ENCODE data around the gene DCAF8L1.

DCAF8L1 gene

DNA sequence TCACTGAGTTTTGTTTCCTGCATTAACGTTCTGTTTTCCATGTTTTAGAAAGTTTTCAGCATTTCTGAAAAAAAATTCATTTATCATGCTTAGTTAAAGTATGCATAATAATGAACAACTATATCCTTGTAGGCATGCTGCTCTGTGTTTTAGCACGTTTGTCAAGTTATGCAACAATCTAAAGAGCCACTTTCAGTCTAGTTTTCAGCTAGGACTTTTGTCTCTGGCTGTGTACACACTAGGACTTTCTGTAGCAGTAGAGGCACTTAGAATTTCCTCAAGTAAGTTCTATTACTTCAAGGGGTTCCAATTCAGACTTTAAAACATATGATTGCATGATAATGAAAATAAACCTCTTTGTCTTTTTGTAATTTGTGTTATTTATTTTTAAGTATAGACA is 12.4 kb downstream of the DCAF8L1 start:
- Histone ChIP-seq H3K9ac (ENCODE audit: low read length) (no peak overlapping the region), H4K8ac (ENCODE audit: low read depth, low read length) (no peak overlapping the region), H3K4me1 (ENCODE audit: control insufficient read depth in 1 of 2, insufficient read depth in 2 of 2, low read length in 2 of 2) (no peaks in the 10 kb centered on the region), H2BK5ac (ENCODE audit: low read depth, low read length, poor library complexity) (no peak overlapping the region), H3K4me3 (ENCODE audit: low read depth, low read length) (no peak overlapping the region), H3K18ac (ENCODE audit: low read length) (no peak overlapping the region), H3K27ac (ENCODE audit: low read depth, low read length) (no peak overlapping the region), H2AK5ac (ENCODE audit: low read length) (no peak overlapping the region), H2BK120ac (ENCODE audit: insufficient read depth, low read length, poor library complexity) (no peak overlapping the region), H3K23ac (ENCODE audit: low read length) (no peak overlapping the region), H3K79me1 (ENCODE audit: low read length) (no peaks in the 10 kb centered on the region), H4K91ac (ENCODE audit: low read depth, low read length) (no peak overlapping the region), H3K27me3 (ENCODE audit: insufficient read depth, low read length) (no peaks in the 10 kb centered on the region), H2AFZ (ENCODE audit: insufficient read depth, low read length, poor library complexity) (no peak overlapping the region), H3K36me3 (ENCODE audit: control insufficient read depth in 1 of 2, insufficient read depth in 2 of 2, low read length in 2 of 2) (no peaks in the 10 kb centered on the region), H3K79me2 (ENCODE audit: control insufficient read depth, insufficient read depth, low read length, poor library complexity) (no peaks in the 10 kb centered on the region), H2BK12ac (ENCODE audit: low read length) (no peak overlapping the region), H3K14ac (ENCODE audit: low read length) (no peak overlapping the region), H3K9me3 (ENCODE audit: insufficient read depth, low read depth, low read length) (no peaks in the 10 kb centered on the region), H3K4ac (ENCODE audit: low read depth, low read length) (no peak overlapping the region), H4K12ac (ENCODE audit: low read depth, low read length) (no peak overlapping the region), H3K4me2 (ENCODE audit: low read length) (no peak overlapping the region)
- WGBS (ENCODE audit: extremely low coverage, insufficient coverage, insufficient read length) = no CpG with 5 or more reads among the region's 2 CpGs
- no peak for DNase-seq

DNA sequence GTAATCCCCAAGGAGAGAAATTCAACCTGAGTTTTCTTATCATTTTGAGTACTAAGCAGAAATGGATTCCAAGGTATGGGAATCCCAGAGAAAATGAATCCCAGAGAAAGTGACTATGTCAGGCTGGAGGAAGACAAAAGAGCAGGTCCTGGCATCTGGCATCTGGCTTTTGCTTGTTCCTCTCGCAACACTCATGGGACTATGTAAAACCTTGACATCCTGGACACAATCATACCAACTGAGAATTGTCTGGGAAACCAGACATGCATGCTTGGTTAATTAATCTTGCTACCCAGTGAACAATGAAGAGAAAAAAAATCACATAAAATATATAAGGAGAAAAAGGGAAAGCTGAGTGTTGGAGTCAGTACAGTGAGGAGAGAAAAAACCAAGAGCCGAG is 12.9 kb downstream of the DCAF8L1 start:
- no CpG with 5 or more reads among the region's 2 CpGs for WGBS (ENCODE audit: extremely low coverage, insufficient coverage, insufficient read length)
- Histone ChIP-seq H3K9ac (ENCODE audit: low read length) (no peak overlapping the region), H4K91ac (ENCODE audit: low read depth, low read length) (no peak overlapping the region), H3K4me2 (ENCODE audit: low read length) (no peak overlapping the region), H3K36me3 (ENCODE audit: control insufficient read depth in 1 of 2, insufficient read depth in 2 of 2, low read length in 2 of 2) (no peaks in the 10 kb centered on the region), H3K23ac (ENCODE audit: low read length) (no peak overlapping the region), H3K4me1 (ENCODE audit: control insufficient read depth in 1 of 2, insufficient read depth in 2 of 2, low read length in 2 of 2) (no peaks in the 10 kb centered on the region), H3K27me3 (ENCODE audit: insufficient read depth, low read length) (no peaks in the 10 kb centered on the region), H3K79me1 (ENCODE audit: low read length) (no peaks in the 10 kb centered on the region), H3K18ac (ENCODE audit: low read length) (no peak overlapping the region), H2AK5ac (ENCODE audit: low read length) (no peak overlapping the region), H4K12ac (ENCODE audit: low read depth, low read length) (no peak overlapping the region), H3K9me3 (ENCODE audit: insufficient read depth, low read depth, low read length) (no peaks in the 10 kb centered on the region), H2BK120ac (ENCODE audit: insufficient read depth, low read length, poor library complexity) (no peak overlapping the region), H3K27ac (ENCODE audit: low read depth, low read length) (no peak overlapping the region), H3K14ac (ENCODE audit: low read length) (no peak overlapping the region), H4K8ac (ENCODE audit: low read depth, low read length) (no peak overlapping the region), H3K4me3 (ENCODE audit: low read depth, low read length) (no peak overlapping the region), H3K79me2 (ENCODE audit: control insufficient read depth, insufficient read depth, low read length, poor library complexity) (no peaks in the 10 kb centered on the region), H2BK12ac (ENCODE audit: low read length) (no peak overlapping the region), H2BK5ac (ENCODE audit: low read depth, low read length, poor library complexity) (no peak overlapping the region), H2AFZ (ENCODE audit: insufficient read depth, low read length, poor library complexity) (no peak overlapping the region), H3K4ac (ENCODE audit: low read depth, low read length) (no peak overlapping the region)
- no peak for DNase-seq

DNA sequence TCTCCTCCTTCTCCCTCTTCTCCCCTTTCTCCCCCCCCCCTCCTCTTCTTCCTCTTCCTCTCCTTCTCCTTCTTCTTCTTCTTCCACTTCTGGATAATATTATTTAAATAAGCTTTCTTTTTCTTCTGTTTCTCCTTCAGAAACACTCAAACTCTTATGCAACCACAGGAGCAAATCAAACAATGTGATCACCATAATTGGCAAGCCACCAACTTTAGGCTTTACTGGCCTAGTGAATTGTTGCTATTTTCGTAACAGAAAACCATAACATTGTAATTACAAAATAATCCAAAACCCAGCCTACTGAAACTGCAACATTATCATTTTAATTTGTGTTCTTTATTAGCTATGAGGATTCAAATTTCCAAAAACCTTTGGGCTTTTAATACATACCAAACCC is 14.3 kb downstream of the DCAF8L1 start:
- no peak overlapping the region for H2BK5ac ChIP-seq (ENCODE audit: low read depth, low read length, poor library complexity)
- H3K27ac ChIP-seq (ENCODE audit: low read depth, low read length) = no peak overlapping the region
- no peak overlapping the region for H4K12ac ChIP-seq (ENCODE audit: low read depth, low read length)
- no CpG with 5 or more reads among the region's 1 CpG for WGBS (ENCODE audit: extremely low coverage, insufficient coverage, insufficient read length)
- no peak overlapping the region for H3K4me2 ChIP-seq (ENCODE audit: low read length)
- no peak for DNase-seq
- H2BK12ac ChIP-seq (ENCODE audit: low read length) = no peak overlapping the region
- no peak overlapping the region for H4K91ac ChIP-seq (ENCODE audit: low read depth, low read length)
- no peaks in the 10 kb centered on the region for H3K36me3 ChIP-seq (ENCODE audit: control insufficient read depth in 1 of 2, insufficient read depth in 2 of 2, low read length in 2 of 2)
- no peak overlapping the region for H3K4ac ChIP-seq (ENCODE audit: low read depth, low read length)
- no peak overlapping the region for H3K14ac ChIP-seq (ENCODE audit: low read length)
- no peaks in the 10 kb centered on the region for H3K9me3 ChIP-seq (ENCODE audit: insufficient read depth, low read depth, low read length)
- H3K18ac ChIP-seq (ENCODE audit: low read length) = no peak overlapping the region
- H3K4me1 ChIP-seq (ENCODE audit: control insufficient read depth in 1 of 2, insufficient read depth in 2 of 2, low read length in 2 of 2) = no peaks in the 10 kb centered on the region
- H4K8ac ChIP-seq (ENCODE audit: low read depth, low read length) = no peak overlapping the region
- no peaks in the 10 kb centered on the region for H3K27me3 ChIP-seq (ENCODE audit: insufficient read depth, low read length)
- no peak overlapping the region for H3K23ac ChIP-seq (ENCODE audit: low read length)
- no peaks in the 10 kb centered on the region for H3K79me1 ChIP-seq (ENCODE audit: low read length)
- H2BK120ac ChIP-seq (ENCODE audit: insufficient read depth, low read length, poor library complexity) = no peak overlapping the region
- H2AK5ac ChIP-seq (ENCODE audit: low read length) = no peak overlapping the region
- no peak overlapping the region for H3K9ac ChIP-seq (ENCODE audit: low read length)
- H3K4me3 ChIP-seq (ENCODE audit: low read depth, low read length) = no peak overlapping the region
- H2AFZ ChIP-seq (ENCODE audit: insufficient read depth, low read length, poor library complexity) = no peak overlapping the region
- no peaks in the 10 kb centered on the region for H3K79me2 ChIP-seq (ENCODE audit: control insufficient read depth, insufficient read depth, low read length, poor library complexity)

DNA sequence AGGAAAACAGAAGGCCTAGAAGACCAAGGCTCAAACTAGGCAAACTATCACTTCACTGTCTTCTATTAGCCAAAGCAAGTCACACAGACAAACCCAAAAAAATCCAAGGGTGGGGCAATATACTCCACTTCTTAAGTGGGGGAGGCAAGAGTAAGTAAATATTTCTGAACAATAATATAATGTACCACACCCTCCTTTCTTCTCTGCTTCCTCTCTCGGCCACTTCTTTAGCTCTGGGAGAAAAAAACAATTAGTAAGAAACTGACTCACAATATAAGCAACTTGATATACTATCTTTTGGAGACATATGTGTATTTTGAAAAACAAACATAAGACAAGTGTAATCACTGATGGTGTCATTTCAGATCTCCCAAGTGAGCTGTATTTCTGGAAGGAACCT is 14.8 kb downstream of the DCAF8L1 start:
- WGBS (ENCODE audit: extremely low coverage, insufficient coverage, insufficient read length) = no CpG with 5 or more reads among the region's 1 CpG
- no peak overlapping the region for H3K18ac ChIP-seq (ENCODE audit: low read length)
- H3K79me2 ChIP-seq (ENCODE audit: control insufficient read depth, insufficient read depth, low read length, poor library complexity) = no peaks in the 10 kb centered on the region
- no peak for DNase-seq
- no peak overlapping the region for H4K12ac ChIP-seq (ENCODE audit: low read depth, low read length)
- H2BK5ac ChIP-seq (ENCODE audit: low read depth, low read length, poor library complexity) = no peak overlapping the region
- no peak overlapping the region for H4K8ac ChIP-seq (ENCODE audit: low read depth, low read length)
- no peak overlapping the region for H3K4me2 ChIP-seq (ENCODE audit: low read length)
- no peak overlapping the region for H2BK120ac ChIP-seq (ENCODE audit: insufficient read depth, low read length, poor library complexity)
- no peak overlapping the region for H2BK12ac ChIP-seq (ENCODE audit: low read length)
- H3K4me1 ChIP-seq (ENCODE audit: control insufficient read depth in 1 of 2, insufficient read depth in 2 of 2, low read length in 2 of 2) = no peaks in the 10 kb centered on the region
- no peaks in the 10 kb centered on the region for H3K9me3 ChIP-seq (ENCODE audit: insufficient read depth, low read depth, low read length)
- no peaks in the 10 kb centered on the region for H3K36me3 ChIP-seq (ENCODE audit: control insufficient read depth in 1 of 2, insufficient read depth in 2 of 2, low read length in 2 of 2)
- H4K91ac ChIP-seq (ENCODE audit: low read depth, low read length) = no peak overlapping the region
- no peak overlapping the region for H2AK5ac ChIP-seq (ENCODE audit: low read length)
- H3K27me3 ChIP-seq (ENCODE audit: insufficient read depth, low read length) = no peaks in the 10 kb centered on the region
- H3K9ac ChIP-seq (ENCODE audit: low read length) = no peak overlapping the region
- no peaks in the 10 kb centered on the region for H3K79me1 ChIP-seq (ENCODE audit: low read length)
- no peak overlapping the region for H3K4me3 ChIP-seq (ENCODE audit: low read depth, low read length)
- no peak overlapping the region for H3K27ac ChIP-seq (ENCODE audit: low read depth, low read length)
- H2AFZ ChIP-seq (ENCODE audit: insufficient read depth, low read length, poor library complexity) = no peak overlapping the region
- H3K14ac ChIP-seq (ENCODE audit: low read length) = no peak overlapping the region
- H3K4ac ChIP-seq (ENCODE audit: low read depth, low read length) = no peak overlapping the region
- H3K23ac ChIP-seq (ENCODE audit: low read length) = no peak overlapping the region

Data from trophoblast cell (in vitro differentiated cells and primary cell).